Astrocyte of the hippocampus (primary cell): ENCODE results near the gene ARHGEF33.

Experiments
- DNase-seq: peaks from one replicate; pipeline ENCODE4 v3.0.0; 2011; ENCODE audit warnings: low read depth, low spot score

ARHGEF33 gene

DNA sequence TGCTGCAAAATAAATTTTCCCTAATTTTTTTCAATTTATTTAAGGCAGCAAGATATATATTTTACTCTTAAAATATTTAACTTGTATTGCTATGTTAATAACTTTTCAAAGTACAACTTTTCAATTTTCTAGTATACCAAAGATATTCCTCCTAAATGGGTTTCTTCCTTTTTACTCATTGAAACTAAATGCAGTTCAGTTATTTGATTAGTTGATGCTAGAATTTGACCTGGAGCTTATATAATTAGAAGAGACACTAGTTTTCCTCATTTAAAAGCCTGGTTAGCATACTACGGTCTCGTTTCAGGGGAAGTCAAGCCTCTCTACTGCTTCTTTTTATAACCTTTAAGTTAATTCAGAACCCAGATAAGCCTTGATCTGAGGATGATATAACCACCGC, at the start of gene ARHGEF33:
TSS of gene ARHGEF33 (plus strand) at position 301 of the 400 bp plus-strand sequence. CDS start 29,573 bp downstream, outside the sequence.
- DNase-seq: no peak

DNA sequence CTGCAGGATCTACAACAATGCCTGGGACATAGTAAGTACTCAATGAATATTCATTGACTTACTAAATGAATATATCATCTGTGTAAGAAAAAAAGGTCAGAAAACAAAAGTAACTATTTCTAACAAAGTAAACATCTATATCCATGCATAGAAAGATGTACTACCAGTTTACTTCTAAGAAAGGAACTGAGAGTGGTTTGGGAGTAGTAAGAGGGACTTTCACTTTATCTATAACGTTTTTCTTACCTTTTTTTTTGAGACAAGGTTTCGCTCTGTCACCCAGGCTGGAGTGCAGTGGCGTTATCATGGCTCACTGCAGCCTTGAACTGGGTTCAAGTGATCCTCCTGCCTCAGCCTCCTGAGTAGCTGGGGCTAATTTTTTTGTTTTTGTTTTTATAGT, 39.6 kb upstream of the ARHGEF33 start:
- DNase-seq: no peak

DNA sequence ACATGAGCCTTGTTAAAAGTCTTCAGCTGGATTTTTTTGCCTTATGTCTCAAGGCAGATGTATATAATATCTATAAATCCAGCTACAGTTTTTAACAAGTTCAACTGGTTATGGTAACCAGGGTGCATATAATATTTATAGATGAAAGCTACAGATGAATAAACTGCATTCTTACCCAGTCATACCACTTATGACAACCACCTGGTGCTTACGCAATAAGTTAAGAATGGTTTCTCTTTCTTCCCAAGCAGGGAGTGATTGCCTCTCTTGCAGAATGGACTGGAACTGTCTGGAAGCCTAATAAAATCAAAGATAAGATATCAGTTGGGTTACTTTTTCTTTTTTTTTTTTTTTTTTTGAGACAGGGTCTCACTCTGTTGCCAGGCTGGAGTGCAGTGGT, 33.5 kb upstream of the ARHGEF33 start:
- DNase-seq: no peak

DNA sequence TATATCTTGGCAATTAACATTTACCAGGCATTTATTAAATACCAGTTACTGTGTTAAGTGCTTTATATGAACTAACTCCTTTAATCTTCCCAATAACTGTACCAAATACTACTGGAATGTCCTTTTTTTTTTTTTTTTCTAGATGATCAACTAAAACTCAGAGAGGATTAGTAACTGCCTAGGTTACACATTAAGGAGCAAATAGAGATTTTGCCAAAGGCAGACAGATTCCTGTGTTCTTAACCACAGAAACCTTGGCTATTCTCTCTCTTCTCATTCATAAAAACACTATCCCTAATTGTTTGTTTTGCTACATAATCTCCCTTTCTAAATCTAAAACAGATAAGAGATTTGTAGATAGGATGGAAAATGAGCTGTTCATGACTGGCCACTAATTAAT, 27.2 kb upstream of the ARHGEF33 start:
- DNase-seq: peak; percentile 36

DNA sequence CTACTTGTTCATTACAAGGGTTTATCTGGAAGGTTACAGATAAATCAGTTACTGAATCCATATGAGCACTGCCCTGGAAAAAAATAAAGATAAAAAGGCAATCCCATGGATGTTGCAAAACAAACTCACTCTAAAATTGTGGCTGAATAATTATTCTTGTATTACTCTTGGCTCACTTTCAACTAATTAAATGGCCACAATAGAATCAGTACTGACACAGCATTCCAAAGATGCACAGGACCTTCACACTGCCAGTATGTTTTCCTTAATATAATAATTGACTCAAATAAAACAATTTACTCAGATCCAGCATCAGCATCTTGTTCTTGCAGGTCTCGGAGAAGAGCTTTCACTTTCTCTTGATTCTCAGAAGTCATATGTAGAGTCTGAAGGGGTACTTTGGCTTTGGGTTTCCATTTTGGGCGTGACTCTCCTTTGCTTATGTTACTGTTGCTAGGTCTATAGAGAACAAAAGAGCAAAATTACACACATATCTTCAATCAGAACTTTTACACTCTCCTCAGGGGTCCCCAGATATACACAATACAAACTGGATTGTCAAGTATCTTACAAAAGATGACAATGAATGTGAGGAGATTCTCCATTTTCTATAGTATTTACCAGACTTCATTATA, 26.5 kb upstream of the ARHGEF33 start:
- peak; percentile 14 for DNase-seq

DNA sequence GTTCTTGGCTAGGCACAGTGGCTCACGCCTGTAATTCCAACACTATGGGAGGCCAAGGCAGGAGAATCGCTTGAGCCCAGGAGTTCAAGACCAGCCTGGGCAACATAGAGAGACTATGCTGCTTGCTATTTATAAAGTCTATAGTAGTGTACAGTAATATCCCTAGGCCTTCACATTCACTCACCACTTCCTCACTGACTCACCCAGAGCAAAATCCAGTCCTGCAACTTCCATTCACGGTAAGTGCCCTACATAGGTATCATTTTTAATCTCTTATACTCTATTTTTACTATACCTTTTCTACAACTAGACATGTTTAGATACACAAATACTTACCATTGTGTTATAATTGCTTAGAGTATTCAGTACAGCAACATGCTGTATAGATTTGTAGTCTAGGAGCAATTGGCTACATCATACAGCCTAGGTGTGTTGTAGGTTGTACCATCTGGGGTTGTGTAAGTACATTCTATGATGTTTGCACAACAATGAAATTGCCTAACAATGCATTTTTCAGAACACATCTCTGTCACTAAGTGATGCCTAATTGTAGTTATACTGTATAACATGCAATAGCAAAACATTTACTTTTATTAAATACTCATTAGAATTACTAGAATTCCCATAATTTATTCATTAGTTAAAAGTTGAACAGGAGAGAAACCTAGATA, 22.8 kb upstream of the ARHGEF33 start:
- DNase-seq: no peak

DNA sequence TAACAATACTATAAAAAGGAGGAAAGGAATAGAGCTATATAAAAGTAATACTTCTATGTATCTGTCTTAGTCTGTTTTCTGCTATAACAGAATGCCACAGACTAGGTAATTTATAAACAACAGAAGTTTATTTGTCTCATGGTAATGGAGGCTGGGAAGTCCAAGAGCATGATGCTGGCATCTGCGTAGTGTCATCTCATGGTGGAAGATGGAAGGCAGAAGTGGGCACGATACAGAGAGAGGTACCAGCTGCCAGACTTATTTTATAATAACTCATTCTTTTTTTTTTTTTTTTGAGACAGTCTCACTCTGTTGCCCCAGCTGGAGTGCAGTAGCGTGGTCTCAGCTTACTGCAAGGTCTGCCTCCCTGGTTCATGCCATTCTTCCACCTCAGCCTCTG, 18.2 kb upstream of the ARHGEF33 start:
- DNase-seq: no peak

DNA sequence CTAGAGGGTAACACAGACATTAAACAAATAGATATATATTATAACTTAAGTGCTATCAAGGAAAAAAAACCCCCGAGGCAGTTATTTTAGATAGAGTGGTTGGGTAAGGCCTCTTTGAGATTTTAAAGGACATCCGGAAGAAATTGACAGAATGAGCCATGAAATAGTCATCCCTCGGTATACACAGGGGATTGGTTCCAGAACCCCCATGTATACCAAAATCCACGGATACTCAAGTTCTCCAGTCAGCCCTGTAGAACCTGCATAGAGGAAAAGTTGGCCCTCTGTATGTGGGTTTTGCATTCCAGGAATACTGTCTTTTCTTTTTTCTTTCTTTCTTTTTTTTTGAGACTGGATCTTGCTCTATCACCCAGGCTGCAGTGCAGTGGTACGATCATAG, 15.9 kb upstream of the ARHGEF33 start:
- DNase-seq: no peak

DNA sequence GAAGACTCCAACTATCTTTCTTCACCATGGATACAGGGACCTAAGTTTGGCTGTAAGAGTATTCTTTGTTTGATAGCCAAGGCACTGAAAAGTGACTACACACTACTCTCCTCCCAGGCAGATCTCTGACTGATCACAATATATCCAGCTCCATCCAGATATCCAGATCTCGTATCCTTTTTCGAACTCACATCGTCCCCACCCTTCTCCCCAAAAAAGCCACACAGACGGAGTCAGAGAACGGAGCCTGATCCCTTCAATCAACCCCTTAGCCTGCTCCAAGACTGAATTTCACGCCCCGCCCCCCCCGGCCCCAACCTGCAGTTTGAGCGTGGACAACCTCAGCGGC, 14.5 kb upstream of the ARHGEF33 start:
- no peak for DNase-seq

DNA sequence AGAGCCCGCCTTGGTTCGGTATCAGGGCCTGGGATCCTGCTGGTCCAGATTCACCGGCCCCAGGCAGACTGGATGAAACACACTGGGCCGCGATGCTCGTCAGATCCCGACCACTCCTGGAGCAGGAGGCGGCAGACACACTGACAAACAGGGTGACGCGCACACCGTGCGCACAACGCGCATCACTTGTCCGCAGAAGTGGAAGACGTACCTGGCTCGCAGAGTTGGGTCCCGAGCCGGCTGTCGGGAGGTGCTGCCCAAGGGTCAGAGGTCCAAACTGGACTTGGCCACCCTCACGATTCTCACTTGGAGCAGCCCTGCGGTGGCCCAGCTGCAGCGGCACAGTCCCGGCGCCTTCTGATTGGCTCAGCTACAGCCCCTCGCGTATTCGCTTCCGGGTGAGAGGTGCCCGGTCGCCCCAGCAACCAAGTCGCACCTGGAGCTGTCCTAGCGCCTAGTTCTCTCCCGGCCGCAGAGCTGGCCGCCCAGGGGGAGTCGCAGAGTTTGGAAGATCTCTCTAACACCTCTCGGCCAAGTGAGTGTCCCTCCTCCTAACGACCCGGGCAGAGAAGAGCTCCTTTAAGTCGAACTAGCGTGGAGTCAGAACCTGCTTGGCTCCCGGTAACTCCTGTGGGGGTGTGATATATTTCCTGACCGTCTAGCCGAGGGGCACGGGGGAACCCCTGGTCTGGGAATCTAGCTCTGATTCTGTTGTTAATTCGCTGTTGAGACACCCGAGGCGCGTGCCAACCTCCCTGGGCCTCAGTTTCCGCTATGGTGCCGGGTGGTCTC, 13.9 kb upstream of the ARHGEF33 start, which contains the start of the genes DHX57 and MORN2:
TSS of gene DHX57 (minus strand) at position 359 of the 792 bp plus-strand sequence. CDS start 7,529 bp downstream, outside the sequence.
TSS of gene MORN2 (plus strand) at position 401 of the 792 bp plus-strand sequence.
- DNase-seq: peak; percentile 93

DNA sequence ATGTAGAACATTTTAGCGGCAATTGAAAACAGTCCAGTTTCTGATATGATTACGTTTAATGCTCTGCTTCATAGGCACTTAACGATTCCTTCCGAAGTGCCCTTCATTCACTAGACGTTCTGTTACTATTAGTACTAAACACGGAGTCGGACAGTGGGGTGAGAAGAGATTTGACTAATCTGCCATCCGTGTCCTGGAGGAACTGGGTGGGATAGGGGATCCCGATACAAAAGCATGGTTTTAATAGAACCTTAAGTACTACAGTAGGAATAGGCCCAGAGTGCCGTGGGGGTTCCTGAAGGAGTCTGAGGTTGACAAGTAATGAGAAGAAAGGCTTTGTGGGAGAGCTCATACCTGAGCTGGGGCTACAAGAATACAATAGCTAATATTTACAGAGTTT, 13.3 kb upstream of the ARHGEF33 start:
- DNase-seq: peak; percentile 5

DNA sequence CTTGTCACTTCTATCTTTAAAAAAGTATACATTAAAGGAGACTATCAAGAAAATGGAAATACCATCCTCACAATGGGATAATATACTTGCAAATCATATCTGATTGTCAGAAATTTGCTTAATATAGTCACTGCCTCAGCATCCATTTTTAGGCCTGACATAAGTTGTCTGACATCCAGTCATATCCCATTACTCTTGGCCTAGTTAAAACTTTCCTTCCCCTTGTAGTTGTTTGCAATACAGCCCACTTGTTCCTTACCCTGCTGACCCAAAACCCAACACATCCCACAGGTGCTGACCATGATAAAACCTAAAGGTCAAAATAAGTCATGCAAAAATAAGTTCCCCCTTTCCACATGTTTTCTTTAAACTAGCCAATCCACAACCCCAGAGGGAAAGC, 3.6 kb upstream of the ARHGEF33 start:
- no peak for DNase-seq

DNA sequence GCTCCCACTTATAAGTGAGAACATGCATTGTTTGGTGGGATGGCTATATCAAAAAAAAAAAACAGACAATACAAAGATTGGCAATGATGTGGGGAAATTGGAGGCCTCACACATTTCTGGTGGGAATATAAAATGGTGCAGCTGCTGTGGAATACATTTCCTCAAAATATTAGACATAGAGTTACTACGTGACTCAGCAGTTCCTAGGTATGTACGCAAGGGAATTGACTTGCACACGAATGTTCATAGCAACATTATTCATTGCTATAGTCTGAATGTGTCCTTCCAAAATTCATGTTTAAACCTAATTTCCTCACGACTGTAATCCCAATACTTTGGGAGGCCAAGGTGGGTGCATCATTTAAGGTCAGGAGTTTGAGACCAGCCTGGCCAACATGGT, 2.3 kb upstream of the ARHGEF33 start:
- DNase-seq: no peak

DNA sequence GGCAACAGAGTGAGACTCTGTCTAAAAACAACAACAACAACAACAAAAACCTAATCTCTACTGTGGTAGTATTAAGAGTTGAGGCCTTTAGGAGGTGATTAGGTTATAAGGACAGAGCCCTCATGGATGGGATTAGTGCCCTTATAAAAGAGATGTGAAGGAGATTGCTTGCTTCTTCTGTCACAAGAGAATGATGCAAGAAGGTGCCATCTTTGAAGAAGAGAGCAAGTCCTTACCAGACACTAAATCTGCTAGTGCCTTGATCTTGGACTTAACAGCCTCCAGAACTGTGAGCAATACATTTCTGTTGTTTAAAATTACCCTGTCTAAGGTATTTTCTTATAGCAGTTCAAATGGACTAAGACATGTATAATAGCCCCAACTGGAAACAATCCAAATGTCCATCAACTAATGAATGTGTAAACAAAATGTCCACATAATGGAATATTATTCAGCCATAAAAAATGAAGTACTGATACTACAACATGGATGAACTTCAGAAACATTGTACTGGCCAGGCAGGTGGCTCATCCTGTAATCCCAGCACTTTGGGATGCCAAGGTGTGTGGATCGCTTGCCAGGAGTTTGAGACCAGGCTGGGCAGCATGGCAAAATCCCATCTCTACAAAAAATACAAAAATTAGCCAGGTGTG, 1.6 kb upstream of the ARHGEF33 start:
- no peak for DNase-seq

DNA sequence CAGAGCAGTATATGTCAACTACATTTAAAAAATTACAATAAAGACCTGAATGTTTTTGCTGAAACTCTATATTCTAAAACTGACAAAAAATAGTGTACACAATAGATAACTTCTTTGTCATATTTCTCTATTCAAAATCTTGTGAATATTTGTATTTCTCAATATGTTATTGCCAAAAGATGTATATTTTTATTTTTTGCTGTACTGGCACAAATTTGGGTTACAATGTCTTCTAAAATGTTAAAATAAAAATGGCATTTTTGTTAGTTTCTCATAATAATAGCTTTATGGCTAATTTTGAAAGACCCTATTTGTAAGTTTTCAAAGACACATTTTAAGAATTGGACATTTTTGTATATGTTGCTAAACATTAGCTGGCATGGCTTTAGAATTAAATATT, 630 bp upstream of the ARHGEF33 start:
- DNase-seq: no peak

DNA sequence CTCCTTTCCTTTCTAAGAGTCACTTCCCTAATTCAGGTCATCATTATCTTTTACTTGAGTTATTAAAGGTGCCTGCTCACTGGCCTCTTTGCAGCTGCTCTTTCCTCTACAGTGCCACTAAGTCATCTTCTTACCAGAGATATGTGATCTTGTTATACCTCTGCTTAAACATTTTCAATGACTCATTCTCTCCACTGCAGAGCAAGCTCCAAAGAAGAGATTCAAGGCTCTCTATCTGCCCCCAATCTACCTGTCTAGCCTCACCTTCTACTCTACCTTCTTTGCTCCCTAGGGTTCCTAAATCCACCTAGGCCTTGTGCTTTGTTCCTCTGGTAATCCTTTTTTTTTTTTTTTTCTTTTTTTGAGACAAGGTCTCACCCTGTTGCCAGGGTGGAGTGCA, 3.1 kb downstream of the ARHGEF33 start:
- no peak for DNase-seq

DNA sequence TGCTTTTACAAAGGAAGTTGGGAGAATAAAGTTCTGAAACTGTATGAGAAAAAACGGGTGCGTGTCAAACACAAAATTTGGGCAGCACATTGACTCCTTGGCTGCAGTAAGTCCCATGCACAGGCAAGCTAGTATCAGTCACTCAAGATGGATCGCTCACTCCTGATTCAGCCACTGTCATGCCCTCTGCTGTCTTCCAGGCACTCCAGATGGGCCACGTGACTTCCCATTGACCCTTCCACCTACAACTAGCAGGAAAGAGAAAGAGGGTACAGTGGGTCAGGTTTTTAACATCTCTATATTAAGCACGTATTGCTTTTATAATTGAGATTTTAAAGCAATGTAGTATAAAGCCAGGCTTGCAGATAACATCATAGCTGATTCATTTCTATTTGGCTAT, 8.6 kb downstream of the ARHGEF33 start:
- no peak for DNase-seq

DNA sequence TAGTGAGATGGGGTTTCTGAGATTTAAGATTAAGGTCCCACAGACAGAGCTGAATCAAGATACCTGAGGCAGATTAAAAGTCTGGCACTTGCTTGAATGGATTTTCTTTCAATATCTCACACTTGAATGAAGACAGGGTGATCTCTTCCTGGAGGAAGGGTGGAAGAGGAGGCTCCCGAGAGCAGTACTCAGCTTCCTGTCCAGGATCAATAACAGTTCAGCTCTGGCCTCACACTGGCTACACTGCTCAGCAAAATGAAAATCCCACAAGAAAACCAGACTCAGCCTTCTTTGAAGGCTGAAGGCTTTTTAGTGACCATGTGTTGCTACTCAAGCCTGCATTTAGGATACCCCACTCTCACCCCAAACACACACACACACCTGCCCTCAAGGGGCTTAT, 11.1 kb downstream of the ARHGEF33 start:
- no peak for DNase-seq

DNA sequence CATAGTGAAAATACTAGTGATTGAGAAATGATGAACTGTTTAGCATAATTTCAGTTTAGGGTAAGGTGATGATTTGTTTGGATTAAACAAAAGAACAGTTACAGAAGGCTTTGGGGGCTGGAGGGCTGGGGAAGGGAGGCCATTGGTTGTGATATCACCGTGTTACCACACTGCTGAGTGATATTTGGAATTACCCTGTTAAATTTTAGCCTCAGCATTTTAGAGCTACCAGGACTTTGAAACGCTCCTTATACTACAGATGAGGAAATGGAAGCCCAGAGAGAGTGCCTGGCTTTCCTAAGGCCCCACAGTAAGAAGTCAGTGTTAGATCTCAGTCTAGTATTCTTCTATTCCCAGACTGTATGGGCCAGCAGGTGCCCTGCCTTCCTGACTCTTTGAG, 15.6 kb downstream of the ARHGEF33 start:
- no peak for DNase-seq

DNA sequence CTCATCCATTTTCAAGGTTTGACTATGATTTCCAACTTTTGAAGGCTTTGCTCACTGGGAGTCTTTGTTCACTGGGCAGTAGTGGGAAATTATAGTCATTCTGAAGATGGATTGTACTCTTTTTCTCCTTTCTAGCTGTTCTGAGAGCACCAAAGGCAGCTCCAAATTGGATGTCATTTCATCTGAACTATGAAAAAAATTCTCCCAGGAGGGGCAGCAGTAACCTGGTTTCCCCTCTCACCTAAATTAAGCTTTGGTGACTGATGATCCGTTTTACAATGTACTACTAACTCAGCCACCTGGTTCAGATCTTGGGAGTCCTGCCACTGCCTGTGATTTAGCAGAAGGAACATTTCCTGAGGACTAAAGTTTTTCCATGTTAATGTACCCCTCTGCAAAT, 17.6 kb downstream of the ARHGEF33 start:
- no peak for DNase-seq

DNA sequence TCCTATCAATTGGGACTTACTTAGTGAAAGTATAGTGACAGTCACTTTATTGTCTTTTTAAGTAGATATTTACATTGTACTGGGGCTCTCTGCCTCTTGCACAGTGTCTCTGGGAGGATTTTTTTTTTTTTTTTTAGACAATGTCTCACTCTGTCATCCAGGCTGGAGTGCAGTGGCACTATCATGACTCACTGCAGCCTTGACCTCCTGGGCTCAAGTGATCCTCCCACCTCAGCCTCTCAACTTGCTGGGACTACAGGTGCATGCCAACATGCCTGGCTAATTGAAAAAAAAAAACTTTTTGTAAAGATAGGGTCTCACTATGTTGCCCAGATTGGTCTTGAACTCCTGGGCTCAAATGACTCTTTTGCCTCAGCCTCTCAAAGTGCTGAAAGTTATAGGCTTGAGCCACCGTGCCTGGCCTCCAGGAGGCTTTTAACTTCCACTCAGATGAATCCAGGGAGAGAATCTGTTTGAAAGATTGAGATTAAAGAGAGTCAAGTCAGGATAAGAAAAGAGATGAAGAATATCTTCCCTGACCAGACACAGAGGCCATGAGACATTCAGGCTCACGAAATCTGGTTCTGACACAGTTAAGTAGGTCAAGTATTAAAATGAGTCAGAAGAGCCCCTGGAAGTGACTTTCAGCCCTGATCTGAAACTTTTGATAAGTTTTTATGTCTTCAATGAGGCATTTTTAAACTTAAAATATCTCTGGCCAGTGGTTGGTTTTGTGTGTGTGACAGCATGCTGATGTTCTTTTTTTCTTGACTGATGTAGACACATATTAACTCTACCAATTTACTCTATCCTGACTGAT, 18.3 kb downstream of the ARHGEF33 start:
- DNase-seq: no peak
